DOHH2 (cell line): ENCODE data around the gene RPS10.

Source experiments
- H3F3A ChIP-seq: fragments of 200-600 bp; sonication (generic), shearing (Covaris generic); 2 replicates; pipeline ENCODE4 v1.6.0; 2016; ENCODE audit warnings: antibody characterized with exemption, mild to moderate bottlenecking; ENCODE audit not compliant: control insufficient read depth, insufficient read depth
- H3K27ac ChIP-seq: fragments of 200-600 bp; sonication (generic); 2 replicates; pipeline ENCODE4 v1.5.1; 2014; ENCODE audit warnings: low read depth, mild to moderate bottlenecking, low read length, moderate library complexity
- H3K27me3 ChIP-seq: fragments of 200-600 bp; sonication (generic); 2 replicates; pipeline ENCODE4 v1.6.1; 2014; ENCODE audit warnings: mild to moderate bottlenecking, low read length, mixed read lengths; ENCODE audit not compliant: control insufficient read depth
- H3K36me3 ChIP-seq: fragments of 200-600 bp; sonication (generic); 2 replicates; pipeline ENCODE4 v1.6.1; 2014; ENCODE audit warnings: mild to moderate bottlenecking, low read length, moderate library complexity, mixed read lengths; ENCODE audit not compliant: control insufficient read depth
- H3K4me1 ChIP-seq: fragments of 200-600 bp; sonication (generic); 2 replicates; pipeline ENCODE4 v1.6.1; 2014; ENCODE audit warnings: mild to moderate bottlenecking, low read length, mixed read lengths; ENCODE audit not compliant: control insufficient read depth
- H3K4me2 ChIP-seq: fragments of 200-600 bp; sonication (generic); 2 replicates; pipeline ENCODE4 v1.6.0; 2014; ENCODE audit warnings: mild to moderate bottlenecking, low read length, moderate library complexity
- H3K4me3 ChIP-seq: fragments of 200-600 bp; sonication (generic); 2 replicates; pipeline ENCODE4 v1.5.1; 2014; ENCODE audit warnings: mild to moderate bottlenecking, low read length, mixed read lengths
- H3K79me2 ChIP-seq: fragments of 200-600 bp; sonication (generic); 2 replicates; pipeline ENCODE4 v1.6.1; 2014; ENCODE audit warnings: mild to moderate bottlenecking, low read length, mixed read lengths; ENCODE audit not compliant: control insufficient read depth
- H3K9me2 ChIP-seq: fragments of 200-600 bp; sonication (generic); replicated peaks from 2 replicates; pipeline ENCODE4 v1.6.1; 2014; ENCODE audit warnings: mild to moderate bottlenecking, low read length, mixed read lengths; ENCODE audit not compliant: control insufficient read depth
- H3K9me3 ChIP-seq: fragments of 200-600 bp; sonication (generic); 2 replicates; pipeline ENCODE4 v1.6.1; 2014; ENCODE audit warnings: antibody characterized with exemption, low read length, mixed read lengths; ENCODE audit not compliant: control insufficient read depth, insufficient read depth
- H4K20me1 ChIP-seq: fragments of 200-600 bp; sonication (generic); 2 replicates; pipeline ENCODE4 v1.6.0; 2014; ENCODE audit warnings: low read depth, mild to moderate bottlenecking, antibody characterized with exemption, low read length, moderate library complexity; ENCODE audit not compliant: control insufficient read depth, insufficient read depth
- CTCF ChIP-seq: fragments of 200-600 bp; sonication (generic); IDR thresholded peaks from one replicate; pipeline ENCODE4 v1.5.1; 2014; ENCODE audit warnings: antibody characterized with exemption, mild to moderate bottlenecking, low read depth, low read length; ENCODE audit not compliant: poor library complexity, severe bottlenecking
- EZH2phosphoT487 ChIP-seq: fragments of 200-600 bp; sonication (generic); IDR thresholded peaks from 2 replicates; pipeline ENCODE4 v1.6.1; 2017; ENCODE audit warnings: borderline replicate concordance, mild to moderate bottlenecking, antibody characterized with exemption, low read length, moderate library complexity, mixed read lengths

Gene RPS10

GRCh38 chr6:34385793-34386195 is 40.1 kb downstream of the RPS10 start:
- Histone ChIP-seq H3K4me1 (peaks cover 21% of the 10 kb centered on the region), H3K36me3 (peaks cover 8% of the 10 kb centered on the region), H3K79me2 (peaks cover 98% of the 10 kb centered on the region), H3K27ac (no peak overlapping the region), H3F3A (no peaks in the 10 kb centered on the region; the same call in 1 of the 2 replicates), H4K20me1 (peaks cover 13% of the 10 kb centered on the region), H3K4me2 (no peak overlapping the region), H3K9me2 (no peaks in the 10 kb centered on the region), H3K4me3 (no peak overlapping the region), H3K9me3 (no peaks in the 10 kb centered on the region), H3K27me3 (no peaks in the 10 kb centered on the region)
- TF ChIP-seq CTCF (no peak), EZH2phosphoT487 (no peak)

GRCh38 chr6:34384321-34385153 is 41.3 kb downstream of the RPS10 start:
- H3K4me3 ChIP-seq: no peak overlapping the region
- no peak overlapping the region for H3K4me2 ChIP-seq
- H3K27me3 ChIP-seq: no peaks in the 10 kb centered on the region
- no peaks in the 10 kb centered on the region for H3K9me3 ChIP-seq
- no peaks in the 10 kb centered on the region for H3K9me2 ChIP-seq
- H3F3A ChIP-seq: no peaks in the 10 kb centered on the region; the same call in 1 of the 2 replicates
- no peak overlapping the region for H3K27ac ChIP-seq
- H3K79me2 ChIP-seq: peaks cover 96% of the 10 kb centered on the region
- peaks cover 13% of the 10 kb centered on the region for H4K20me1 ChIP-seq
- TF ChIP-seq CTCF (no peak), EZH2phosphoT487 (no peak)
- H3K36me3 ChIP-seq: peaks cover 8% of the 10 kb centered on the region
- peaks cover 17% of the 10 kb centered on the region for H3K4me1 ChIP-seq

GRCh38 chr6:34383656-34384320 is 42.1 kb downstream of the RPS10 start:
- peaks cover 17% of the 10 kb centered on the region for H3K4me1 ChIP-seq
- TF ChIP-seq EZH2phosphoT487: no peak
- TF ChIP-seq CTCF: no peak
- peaks cover 11% of the 10 kb centered on the region for H4K20me1 ChIP-seq
- peaks cover 96% of the 10 kb centered on the region for H3K79me2 ChIP-seq
- no peaks in the 10 kb centered on the region; the same call in 1 of the 2 replicates for H3F3A ChIP-seq
- H3K4me2 ChIP-seq: no peak overlapping the region; the same call in 1 of the 2 replicates
- no peaks in the 10 kb centered on the region for H3K9me2 ChIP-seq
- no peak overlapping the region for H3K27ac ChIP-seq
- H3K36me3 ChIP-seq: peaks cover 10% of the 10 kb centered on the region
- no peak overlapping the region for H3K4me3 ChIP-seq
- H3K9me3 ChIP-seq: no peaks in the 10 kb centered on the region
- no peaks in the 10 kb centered on the region for H3K27me3 ChIP-seq
